ENCODE results near the gene LDB3. TPM values are rescaled to one million over a fixed set of nuclear protein-coding genes. Genes with fewer than 3 reads are reported as not detected.

The LDB3 gene
- polyA plus RNA-seq, 2 of the 4 experiments (the other 2 are of a cell fraction), result 0.13 TPM

DNA sequence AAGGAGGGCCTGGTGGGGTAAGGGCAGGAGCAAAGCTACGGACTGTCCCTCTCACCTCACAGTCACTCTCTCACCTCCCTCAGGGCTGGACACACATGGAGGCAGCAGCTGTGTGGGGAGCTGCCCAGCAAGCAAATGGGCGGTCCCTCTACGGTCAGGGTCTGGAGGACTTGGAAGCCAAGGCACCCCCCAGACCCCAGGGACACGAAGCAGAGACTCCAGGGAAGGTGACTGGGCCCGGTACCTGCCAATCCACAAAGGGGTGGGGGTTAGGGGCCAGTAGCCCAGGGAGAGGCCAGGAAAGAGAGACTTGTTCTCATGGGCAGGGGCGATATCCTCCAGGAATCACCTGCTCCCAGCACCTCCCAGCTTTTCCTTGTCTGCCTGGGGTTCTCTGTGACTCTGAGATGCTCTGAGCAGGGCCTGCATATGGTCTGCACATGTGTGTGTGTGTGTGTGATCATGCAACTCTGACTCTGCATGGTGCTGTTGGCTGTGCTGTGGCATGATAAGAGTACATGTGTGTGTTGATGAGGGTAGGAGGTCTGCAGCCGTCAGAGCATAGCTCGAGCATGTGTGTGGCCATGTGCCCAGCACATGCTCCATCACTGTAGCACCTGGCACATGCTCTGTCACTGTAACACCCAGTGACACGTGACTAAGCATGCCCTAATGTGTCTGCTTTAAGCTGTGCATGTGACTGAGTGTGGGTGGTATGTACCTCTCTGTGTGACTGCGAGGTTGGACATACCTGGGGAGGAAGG, 4.6 kb upstream of the LDB3 start:
- 72% methylated on average over 10 of the region's 10 CpGs for WGBS (ENCODE audit: missing lambda C conversion rate)
- no peak for ATAC-seq

DNA sequence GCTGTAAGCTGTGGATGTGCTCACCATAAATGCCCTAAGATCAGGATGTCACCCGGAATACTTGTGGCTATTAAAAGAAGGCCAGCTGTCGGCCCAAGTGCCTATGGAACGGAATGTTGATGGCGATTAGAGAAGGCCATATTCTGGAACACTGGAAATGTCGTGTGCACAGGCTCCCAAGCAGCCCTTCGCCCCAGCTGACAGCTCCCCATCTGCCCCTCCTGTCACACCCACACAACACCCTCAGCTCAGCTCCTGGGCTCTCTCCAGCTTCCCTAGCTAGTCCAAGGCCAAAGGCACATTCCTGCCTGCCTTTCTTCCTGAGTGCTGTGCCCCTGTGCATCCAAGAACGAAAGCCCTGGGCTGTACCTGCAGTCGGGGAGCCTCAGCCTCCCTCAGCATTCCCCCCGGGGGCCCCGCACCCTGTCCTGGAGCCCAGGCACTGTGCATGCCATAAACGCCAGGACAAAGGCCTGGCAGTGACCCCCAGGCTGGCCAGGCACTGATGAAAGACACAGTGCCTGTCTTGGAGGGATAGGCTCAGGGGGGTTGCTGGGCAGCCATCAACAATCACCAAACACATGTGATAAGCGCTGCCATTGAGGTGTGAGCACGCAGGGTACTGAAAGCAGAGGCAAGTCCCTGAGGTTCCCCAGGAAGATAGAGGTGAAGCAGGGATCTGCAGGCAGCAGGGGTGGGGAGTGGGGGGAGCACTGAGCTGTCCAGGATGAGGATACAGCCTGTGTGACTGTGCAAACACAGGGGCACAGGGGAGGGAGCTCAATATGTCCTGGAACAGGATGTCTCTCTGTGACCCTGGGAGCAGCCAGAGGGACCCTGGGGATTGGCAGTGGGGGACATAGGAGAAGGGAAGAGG, 3.7 kb upstream of the LDB3 start:
- ChIA-PET POLR2A (no interaction called here), CTCF (interaction anchor here (0.9 kb wide), 1 partner anchor 20 kb away, joined by 3 read pairs; no protein-coding TSS in a partner anchor)
- Histone ChIP-seq H3K4me2 (no peak overlapping the region), H3K9me3 (no peaks in the 10 kb centered on the region), H3K4me1 (0 out of 3 replicates have a peak, but pooled peaks cover 3% of the 10 kb centered on the region), H3K27ac (no peak overlapping the region; a peak in 1 of 6 replicates), H3K4me3 (no peak overlapping the region)
- 75% methylated on average over 12 of the region's 13 CpGs for WGBS (ENCODE audit: missing lambda C conversion rate)
- FAIRE-seq (no peak), DNase-seq (ENCODE audit: low read depth in 1 of 2, low spot score in 1 of 2) (no peak), ATAC-seq (no peak; a peak in 1 of 6 replicates)
- TF ChIP-seq, protein P1, sequence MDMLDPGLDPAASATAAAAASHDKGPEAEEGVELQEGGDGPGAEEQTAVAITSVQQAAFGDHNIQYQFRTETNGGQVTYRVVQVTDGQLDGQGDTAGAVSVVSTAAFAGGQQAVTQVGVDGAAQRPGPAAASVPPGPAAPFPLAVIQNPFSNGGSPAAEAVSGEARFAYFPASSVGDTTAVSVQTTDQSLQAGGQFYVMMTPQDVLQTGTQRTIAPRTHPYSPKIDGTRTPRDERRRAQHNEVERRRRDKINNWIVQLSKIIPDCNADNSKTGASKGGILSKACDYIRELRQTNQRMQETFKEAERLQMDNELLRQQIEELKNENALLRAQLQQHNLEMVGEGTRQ (IDR thresholded peaks at IDR 0.05), result no peak
- TF ChIP-seq SREBF2 (IDR thresholded peaks at IDR 0.05), result no peak
- TF ChIP-seq, protein P2, sequence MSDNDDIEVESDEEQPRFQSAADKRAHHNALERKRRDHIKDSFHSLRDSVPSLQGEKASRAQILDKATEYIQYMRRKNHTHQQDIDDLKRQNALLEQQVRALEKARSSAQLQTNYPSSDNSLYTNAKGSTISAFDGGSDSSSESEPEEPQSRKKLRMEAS (IDR thresholded peaks at IDR 0.05), result no peak
- no peak for TF ChIP-seq FOXS1 (CRISPR knock-in tag; IDR thresholded peaks at IDR 0.05)
- no peak for TF ChIP-seq CEBPB (IDR thresholded peaks at IDR 0.05)
- no peak for TF ChIP-seq JUNB (IDR thresholded peaks at IDR 0.05)
- TF ChIP-seq MAZ (IDR thresholded peaks at IDR 0.05; ENCODE audit: borderline replicate concordance, low read depth, low read length), result no peak
- TF ChIP-seq KDM5A (IDR thresholded peaks at IDR 0.05), result no peak
- no peak for TF ChIP-seq EHF (CRISPR knock-in tag; IDR thresholded peaks at IDR 0.05)
- TF ChIP-seq, protein P3, sequence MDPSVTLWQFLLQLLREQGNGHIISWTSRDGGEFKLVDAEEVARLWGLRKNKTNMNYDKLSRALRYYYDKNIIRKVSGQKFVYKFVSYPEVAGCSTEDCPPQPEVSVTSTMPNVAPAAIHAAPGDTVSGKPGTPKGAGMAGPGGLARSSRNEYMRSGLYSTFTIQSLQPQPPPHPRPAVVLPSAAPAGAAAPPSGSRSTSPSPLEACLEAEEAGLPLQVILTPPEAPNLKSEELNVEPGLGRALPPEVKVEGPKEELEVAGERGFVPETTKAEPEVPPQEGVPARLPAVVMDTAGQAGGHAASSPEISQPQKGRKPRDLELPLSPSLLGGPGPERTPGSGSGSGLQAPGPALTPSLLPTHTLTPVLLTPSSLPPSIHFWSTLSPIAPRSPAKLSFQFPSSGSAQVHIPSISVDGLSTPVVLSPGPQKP (IDR thresholded peaks at IDR 0.05; ENCODE audit: low read depth, low read length), result no peak
- TF ChIP-seq, protein P4, sequence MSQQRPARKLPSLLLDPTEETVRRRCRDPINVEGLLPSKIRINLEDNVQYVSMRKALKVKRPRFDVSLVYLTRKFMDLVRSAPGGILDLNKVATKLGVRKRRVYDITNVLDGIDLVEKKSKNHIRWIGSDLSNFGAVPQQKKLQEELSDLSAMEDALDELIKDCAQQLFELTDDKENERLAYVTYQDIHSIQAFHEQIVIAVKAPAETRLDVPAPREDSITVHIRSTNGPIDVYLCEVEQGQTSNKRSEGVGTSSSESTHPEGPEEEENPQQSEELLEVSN (IDR thresholded peaks at IDR 0.05; ENCODE audit: borderline replicate concordance, low read depth), result no peak
- no peak for TF ChIP-seq CBX2 (IDR thresholded peaks at IDR 0.05; ENCODE audit: borderline replicate concordance, low read depth)
- no peak for TF ChIP-seq RARB (CRISPR knock-in tag; IDR thresholded peaks at IDR 0.05)
- TF ChIP-seq CBX8 (IDR thresholded peaks at IDR 0.05), result no peak
- no peak for TF ChIP-seq SMC3 (IDR thresholded peaks at IDR 0.05)
- no peak for TF ChIP-seq POLR2A (IDR thresholded peaks at IDR 0.05; ENCODE audit: low read length)
- TF ChIP-seq RAD21 (conservative IDR thresholded peaks at IDR 0.05 in 1 of 2, IDR thresholded peaks at IDR 0.05 in 1 of 2), result no peak

More for the DNA sequence above, 4.6 kb upstream of the LDB3 start:
- POLR2A ChIA-PET, result interaction anchor here (1.0 kb wide), 1 partner anchor 9 kb away, joined by 3 read pairs; the partner anchor contains the start of gene OPN4
- CTCF ChIA-PET, result interaction anchor here (1.2 kb wide), 1 partner anchor 9 kb away, joined by 3 read pairs; the partner anchor contains the start of gene OPN4
- no peak overlapping the region for H3K4me3 ChIP-seq
- TF ChIP-seq, protein P3 (IDR thresholded peaks at IDR 0.05; ENCODE audit: low read depth, low read length), result no peak
- TF ChIP-seq, protein P5, sequence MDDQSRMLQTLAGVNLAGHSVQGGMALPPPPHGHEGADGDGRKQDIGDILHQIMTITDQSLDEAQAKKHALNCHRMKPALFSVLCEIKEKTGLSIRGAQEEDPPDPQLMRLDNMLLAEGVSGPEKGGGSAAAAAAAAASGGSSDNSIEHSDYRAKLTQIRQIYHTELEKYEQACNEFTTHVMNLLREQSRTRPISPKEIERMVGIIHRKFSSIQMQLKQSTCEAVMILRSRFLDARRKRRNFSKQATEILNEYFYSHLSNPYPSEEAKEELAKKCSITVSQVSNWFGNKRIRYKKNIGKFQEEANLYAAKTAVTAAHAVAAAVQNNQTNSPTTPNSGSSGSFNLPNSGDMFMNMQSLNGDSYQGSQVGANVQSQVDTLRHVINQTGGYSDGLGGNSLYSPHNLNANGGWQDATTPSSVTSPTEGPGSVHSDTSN (IDR thresholded peaks at IDR 0.05), result no peak
- no peak for TF ChIP-seq FOSL2 (IDR thresholded peaks at IDR 0.05)
- no peak for TF ChIP-seq FOSL2 (CRISPR knock-in tag; IDR thresholded peaks at IDR 0.05)
- TF ChIP-seq, protein P6, sequence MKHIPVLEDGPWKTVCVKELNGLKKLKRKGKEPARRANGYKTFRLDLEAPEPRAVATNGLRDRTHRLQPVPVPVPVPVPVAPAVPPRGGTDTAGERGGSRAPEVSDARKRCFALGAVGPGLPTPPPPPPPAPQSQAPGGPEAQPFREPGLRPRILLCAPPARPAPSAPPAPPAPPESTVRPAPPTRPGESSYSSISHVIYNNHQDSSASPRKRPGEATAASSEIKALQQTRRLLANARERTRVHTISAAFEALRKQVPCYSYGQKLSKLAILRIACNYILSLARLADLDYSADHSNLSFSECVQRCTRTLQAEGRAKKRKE (CRISPR knock-in tag; IDR thresholded peaks at IDR 0.05; ENCODE audit: low read depth), result no peak
- TF ChIP-seq, protein P1 (IDR thresholded peaks at IDR 0.05), result peak; percentile 44
- no peak for TF ChIP-seq NFE2L2 (conservative IDR thresholded peaks at IDR 0.05; ENCODE audit: low read length)
- TF ChIP-seq HOXB5 (CRISPR knock-in tag; IDR thresholded peaks at IDR 0.05), result no peak
- no peak for TF ChIP-seq CBX2 (IDR thresholded peaks at IDR 0.05; ENCODE audit: borderline replicate concordance, low read depth)
- TF ChIP-seq MYC (IDR thresholded peaks at IDR 0.05; ENCODE audit: borderline replicate concordance, low read length), result no peak
- no peak for DNase-seq (ENCODE audit: low read depth in 1 of 2, low spot score in 1 of 2)
- H3K9me3 ChIP-seq, result no peaks in the 10 kb centered on the region
- no peak overlapping the region for H3K4me2 ChIP-seq
- no peak for FAIRE-seq
- H3K27ac ChIP-seq, result no peak overlapping the region
- 0 out of 3 replicates have a peak, but pooled peaks cover 3% of the 10 kb centered on the region for H3K4me1 ChIP-seq

Measured in A549 (cell line).